ENCODE measurements around the gene POLL.
A peak's percentile ranks its signal among the peaks of the same experiment; 100 is the strongest.

POLL gene

GRCh38 chr10:101573885-101574753, 13.9 kb downstream of the POLL start:
- DNase-seq = no peak

GRCh38 chr10:101572785-101573184, 15.3 kb downstream of the POLL start:
- no peak for DNase-seq

DNA sequence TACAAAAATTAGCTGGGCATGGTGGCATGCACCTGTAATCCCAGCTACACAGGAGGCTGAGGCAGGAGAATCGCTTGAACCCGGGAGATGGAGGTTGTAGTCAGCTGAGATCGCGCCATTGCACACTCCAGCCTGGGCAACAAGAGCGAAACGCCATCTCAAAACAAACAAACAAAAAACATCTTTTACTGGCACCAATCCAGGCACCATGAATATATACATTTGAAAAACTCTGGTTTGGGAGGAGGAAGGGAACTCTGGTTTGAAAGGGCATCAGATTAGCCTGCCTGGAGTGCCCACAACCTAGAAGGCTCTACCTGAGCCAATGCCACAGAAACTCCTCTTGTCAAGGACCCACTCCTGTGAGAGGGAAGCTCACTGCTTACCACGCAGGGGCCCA, 15.9 kb downstream of the POLL start:
- DNase-seq = no peak

DNA sequence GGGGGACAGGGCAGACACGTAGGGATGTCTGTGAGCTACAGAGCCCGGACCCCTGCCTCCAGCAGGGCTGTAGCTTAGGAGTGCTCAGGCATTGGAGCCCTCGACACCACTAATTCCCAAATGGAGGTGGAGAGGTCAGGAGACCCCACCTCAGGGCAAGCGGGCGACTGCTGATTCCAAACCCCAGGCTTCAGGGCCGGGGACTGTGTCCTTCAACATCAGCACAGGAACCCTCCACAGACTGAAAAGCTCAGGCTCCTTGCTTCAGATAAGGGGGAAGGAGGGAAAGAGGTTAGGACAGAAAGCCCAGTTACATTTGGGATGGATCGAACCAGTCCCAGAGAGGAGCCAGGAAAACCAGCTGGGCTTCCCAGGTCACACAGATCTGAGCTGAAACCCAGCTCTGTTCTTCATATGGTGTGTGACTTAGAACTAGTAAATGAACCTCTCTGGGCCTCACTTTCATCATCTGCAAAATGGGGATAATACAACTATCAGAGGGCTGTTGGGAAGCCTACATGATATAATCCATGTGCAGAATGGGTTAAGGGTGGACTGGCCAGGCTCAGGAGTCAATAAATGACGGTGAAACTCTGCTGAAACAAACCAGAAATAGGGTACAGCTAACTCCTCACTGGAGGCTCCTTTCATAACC, 16.7 kb downstream of the POLL start:
- no peak for DNase-seq

DNA sequence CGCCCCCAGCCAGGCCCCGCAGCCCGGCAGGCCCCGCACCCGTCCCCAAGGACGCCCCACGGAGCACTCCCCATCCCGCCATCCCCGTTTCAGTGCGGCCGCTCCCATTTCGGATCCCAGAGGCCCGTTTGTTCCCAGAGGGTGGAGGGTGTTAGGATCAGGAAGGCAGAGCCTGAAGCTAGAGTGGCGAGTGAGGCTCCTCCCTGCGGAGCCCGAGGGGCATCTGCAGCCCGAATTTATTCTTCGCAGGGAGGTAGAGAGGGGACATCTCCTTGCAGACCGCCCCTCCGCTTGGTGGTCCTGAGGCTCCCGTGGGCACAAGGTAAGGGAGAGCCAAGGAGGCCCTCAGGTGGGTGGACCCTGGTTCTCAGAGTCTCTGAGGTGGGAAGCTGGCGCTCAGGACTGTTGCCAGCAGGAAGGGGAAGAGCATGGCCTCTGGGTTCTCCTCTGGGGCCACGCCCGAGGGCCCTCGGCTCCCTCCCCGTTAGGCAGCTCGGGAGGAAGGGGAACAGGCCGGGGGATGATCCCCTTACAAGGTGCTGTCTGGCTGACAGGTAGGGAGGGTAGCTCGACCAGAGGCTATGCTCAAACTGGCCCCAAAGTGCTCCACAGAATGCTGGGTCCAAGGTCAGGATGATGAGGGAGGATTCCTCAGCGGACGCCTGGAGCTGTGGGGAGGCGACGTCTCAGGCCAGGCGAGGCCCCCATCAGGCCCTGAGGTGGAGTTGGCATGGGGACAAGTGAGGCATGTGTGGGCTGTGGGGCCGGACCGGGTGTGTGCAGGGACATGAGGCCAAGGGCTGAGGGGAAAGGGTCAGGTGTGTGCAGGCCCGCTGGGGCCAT, 17.4 kb downstream of the POLL start:
- peak; percentile 2 for DNase-seq

DNA sequence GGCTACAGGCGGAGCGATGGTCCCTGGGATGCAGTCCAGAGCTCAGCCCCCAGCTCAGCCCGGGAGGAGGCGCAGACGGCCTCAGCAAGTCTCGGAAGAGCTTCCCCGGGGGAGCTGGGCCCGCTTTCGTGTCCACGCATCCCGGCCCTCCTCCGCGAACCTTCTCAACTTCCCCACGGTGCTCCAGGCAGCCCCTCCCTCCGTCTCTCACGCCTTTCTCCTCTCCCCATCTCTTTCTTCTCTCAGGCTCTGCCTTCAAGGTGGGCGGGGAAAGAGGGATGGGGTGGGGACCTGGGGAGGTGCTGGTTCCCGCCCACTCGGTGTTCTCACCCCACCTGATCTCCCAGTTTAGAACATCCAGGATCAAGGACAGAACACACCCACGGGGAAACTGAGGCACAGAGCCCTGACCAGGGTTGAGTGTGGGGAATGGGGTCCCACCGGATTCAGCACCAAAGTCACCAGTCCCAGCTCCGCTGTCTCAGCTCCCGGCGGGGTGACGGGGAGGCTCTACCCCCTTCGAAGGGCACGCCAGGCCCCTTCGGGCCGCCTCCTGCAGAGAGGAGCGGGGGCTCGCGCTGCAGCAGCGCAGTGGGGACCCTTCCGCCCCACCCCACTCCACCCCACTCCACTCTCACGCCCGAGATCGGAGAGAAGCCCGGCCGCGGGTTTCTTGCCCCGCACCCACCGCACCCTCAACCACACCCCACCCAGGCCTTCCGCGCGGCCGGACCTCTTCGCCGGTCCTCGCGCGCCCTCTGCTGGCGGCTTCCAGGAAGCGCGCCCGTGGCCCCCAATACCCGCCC, 18.2 kb downstream of the POLL start:
- DNase-seq = peak; percentile 62

DNA sequence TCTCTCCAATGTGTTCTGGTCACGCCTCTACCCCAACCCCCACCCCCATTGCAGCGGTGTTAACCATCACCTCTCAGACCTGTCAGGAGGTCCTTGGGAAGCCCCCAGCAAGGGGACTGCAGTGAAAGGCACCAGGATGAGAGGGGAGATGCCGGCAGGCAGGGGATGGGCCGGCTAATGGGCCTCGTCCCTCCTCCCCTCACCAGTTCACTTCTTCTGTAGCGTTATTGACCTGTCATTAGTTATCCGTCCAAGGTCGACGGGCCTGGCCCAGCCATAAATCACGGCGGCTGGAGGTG, 18.8 kb downstream of the POLL start:
- no peak for DNase-seq

- DNase-seq = no peak
Observed at GRCh38 chr10:101568054-101568745, 19.9 kb downstream of the POLL start.

- no peak for DNase-seq
Observed at GRCh38 chr10:101567165-101568006, 20.7 kb downstream of the POLL start.

GRCh38 chr10:101566333-101567164, 21.5 kb downstream of the POLL start:
- DNase-seq = peak; percentile 64

GRCh38 chr10:101565936-101566332, 22.1 kb downstream of the POLL start:
- DNase-seq = peak; percentile 53

DNA sequence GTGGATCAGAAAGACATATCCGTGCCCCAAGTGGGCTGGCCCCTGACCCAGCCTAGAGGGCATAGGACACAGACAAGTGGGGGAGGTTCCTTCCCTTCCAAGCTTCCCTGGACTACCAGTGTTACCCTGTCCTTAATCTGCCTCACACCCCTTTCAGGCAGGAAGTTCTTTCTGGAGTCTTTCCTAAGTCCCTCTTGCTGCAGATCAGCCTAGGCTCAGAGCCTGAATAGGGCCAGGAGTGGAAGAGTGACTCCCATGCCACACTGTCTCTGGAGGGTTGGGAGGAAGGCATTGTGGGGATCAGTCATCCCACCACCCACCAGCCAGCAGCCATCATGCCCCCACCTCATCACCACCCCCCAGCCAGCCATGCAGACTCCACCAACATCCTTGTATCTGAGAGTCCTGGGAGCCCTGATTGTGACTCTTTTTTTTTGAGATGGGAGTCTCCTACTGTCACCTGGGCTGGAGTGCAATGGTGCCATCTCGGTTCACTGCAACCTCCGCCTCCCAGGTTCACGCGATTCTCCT, 22.6 kb downstream of the POLL start:
- no peak for DNase-seq

DNA sequence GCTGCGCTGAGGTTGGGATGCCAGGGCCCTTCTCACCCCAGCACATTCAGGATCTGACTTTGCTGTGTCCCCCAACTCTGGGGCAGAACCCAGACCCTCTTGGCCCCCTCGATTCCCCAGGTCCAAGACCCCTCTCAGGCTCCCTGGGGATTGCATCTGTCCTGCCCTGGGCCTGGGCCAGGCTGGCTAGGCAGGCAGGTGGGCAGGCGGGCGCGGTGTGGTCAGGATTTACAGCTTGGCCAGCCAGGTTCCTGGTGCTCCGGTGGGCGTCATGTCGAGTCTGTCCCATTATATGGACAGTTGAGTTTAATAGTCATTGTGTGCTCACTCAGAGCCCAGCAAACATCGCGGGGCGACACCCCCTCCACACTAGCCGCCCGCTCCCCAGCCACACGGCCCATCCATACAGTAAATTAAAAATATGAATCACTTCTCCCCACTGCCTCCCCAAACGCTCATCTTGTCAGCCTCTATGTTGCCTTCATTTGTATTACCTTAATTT, 23.5 kb downstream of the POLL start:
- DNase-seq = no peak

- DNase-seq = no peak
Observed at GRCh38 chr10:101563497-101564040, 24.5 kb downstream of the POLL start.

GRCh38 chr10:101563007-101563406, 25.1 kb downstream of the POLL start:
- no peak for DNase-seq

GRCh38 chr10:101562231-101562630, 25.8 kb downstream of the POLL start:
- no peak for DNase-seq

DNA sequence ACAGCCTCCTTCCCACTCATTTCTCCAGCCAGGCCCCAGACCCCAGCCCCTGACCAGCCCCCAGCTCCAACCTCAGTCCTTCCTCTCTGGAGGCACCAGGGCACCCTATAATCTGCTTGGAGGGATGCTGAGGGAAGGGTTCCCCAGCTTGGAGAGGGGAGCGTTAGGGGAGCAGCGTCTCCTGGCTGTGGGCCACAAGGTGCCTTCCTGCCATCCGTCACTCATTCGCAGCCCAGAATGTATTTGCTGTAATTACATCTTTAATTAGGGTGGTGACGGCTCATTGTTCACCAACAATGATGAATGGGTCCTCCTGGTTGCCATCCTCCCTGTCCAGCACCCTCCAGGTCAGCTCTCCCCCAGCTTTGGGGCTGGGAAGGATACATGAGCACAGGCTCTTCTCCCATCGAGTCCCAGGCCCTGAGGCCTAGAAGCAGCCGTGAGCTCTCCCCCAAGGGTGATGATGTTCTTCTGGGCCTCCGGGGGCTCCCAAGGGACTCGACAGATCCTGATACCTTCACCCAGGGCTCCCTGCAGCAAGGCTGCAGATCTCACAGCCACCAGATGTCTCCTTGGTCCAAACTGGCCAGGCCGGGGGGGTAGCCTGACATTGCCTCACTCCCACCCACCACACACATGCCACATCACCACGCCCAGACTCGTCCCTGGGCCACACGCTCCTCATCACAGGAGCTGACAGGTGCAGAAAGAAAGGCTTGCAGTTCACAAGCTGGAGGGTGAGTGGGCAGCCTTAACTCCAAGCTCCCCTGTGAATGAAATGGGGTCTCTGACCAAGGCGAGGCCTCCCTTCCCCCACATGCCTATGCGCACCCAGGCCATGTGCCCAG, 26.8 kb downstream of the POLL start:
- DNase-seq = no peak

GRCh38 chr10:101560298-101561067, 27.6 kb downstream of the POLL start:
- DNase-seq = no peak

All from NCI-H345 (cell line).